GM20000 (cell line): Measurements from ENCODE around the gene ACAA2.

ENCODE experiments used
- DNase-seq: peaks from one replicate; pipeline ENCODE4 v3.0.0; 2012; ENCODE audit warnings: low spot score
- TF ChIP-seq, protein P1 (sequence below): IDR thresholded peaks from 2 replicates; pipeline ENCODE4 v1.5.1; 2012; ENCODE audit warnings: mild to moderate bottlenecking, control low read depth; ENCODE audit errors: extremely low read depth, missing control alignments

Gene ACAA2

DNA sequence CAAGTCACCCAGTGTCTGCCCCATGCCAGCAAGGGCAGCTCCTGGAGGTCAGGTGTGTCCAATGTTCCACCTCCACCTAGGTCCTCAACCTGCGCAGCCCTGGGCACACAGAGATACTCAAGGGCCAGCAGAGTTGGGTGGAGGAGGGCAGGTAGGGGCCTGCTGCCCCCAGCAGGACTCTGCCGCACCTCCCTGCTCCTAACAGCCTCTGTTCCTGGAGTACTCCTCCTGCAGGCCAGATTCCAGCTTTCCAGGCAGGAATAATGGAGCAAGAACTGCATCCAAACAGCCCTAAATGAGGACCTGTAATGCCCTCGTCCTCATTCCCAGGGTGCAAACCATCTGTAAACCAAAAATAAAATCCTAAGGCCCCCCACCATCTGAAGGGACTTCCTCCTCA lies 44.4 kb upstream of the ACAA2 start:
- TF ChIP-seq, protein P1, sequence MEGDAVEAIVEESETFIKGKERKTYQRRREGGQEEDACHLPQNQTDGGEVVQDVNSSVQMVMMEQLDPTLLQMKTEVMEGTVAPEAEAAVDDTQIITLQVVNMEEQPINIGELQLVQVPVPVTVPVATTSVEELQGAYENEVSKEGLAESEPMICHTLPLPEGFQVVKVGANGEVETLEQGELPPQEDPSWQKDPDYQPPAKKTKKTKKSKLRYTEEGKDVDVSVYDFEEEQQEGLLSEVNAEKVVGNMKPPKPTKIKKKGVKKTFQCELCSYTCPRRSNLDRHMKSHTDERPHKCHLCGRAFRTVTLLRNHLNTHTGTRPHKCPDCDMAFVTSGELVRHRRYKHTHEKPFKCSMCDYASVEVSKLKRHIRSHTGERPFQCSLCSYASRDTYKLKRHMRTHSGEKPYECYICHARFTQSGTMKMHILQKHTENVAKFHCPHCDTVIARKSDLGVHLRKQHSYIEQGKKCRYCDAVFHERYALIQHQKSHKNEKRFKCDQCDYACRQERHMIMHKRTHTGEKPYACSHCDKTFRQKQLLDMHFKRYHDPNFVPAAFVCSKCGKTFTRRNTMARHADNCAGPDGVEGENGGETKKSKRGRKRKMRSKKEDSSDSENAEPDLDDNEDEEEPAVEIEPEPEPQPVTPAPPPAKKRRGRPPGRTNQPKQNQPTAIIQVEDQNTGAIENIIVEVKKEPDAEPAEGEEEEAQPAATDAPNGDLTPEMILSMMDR = no peak

DNA sequence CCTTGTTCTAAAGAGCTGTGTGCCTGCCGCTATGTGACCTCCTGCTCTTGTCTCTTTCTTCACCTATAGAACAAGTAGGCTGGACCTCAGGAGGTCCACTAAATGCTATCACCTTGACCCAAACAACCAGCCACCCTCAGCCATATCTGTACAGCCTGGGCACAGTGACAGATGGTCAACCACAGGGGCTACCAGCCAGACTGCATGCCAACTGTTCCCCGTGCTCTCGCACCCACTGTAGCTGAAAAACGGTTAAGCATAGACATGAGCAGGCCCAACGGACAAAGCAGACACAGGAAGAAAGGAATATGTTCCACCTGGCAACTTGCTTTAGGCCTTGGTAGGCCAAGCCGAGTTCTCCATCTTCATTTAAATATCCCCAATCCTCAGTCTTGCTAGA lies 43.2 kb upstream of the ACAA2 start:
- TF ChIP-seq, protein P1 = no peak
- DNase-seq = no peak

More for the DNA sequence above, 44.4 kb upstream of the ACAA2 start:
- DNase-seq = no peak

DNA sequence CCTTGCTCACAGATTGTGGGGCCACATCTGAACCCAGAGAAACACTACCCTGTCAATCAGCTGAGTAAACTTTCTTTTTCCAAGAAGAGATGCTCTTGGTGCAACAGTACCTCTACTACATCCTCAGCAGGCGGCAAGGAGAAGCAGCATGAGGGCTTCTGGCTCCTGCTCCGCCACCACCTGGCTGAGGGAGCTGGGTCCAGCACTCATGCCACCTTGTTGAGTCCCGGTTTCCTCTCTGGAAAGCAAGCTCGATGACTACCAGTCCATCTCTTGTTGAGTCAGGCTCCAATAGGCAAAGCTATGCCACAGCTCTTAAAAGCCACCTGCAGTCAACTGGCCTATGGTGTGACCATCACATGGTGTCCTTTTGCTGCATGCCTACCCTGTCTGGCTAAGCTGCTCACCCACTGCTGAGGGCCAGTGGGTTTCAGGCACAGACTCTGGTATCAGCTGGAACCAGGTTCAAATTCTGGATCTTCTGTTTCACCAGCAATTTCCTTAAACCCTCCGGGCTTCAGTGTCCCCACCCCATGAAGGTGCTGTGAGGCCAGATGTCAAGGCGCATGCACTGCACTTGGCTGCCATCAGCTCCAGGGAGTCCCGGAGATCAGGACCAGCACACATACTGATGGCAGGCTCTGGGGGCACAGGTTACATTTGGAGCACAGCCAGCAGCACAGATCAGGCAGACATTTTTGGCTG lies 42.5 kb upstream of the ACAA2 start:
- TF ChIP-seq, protein P1 = no peak
- DNase-seq = no peak

DNA sequence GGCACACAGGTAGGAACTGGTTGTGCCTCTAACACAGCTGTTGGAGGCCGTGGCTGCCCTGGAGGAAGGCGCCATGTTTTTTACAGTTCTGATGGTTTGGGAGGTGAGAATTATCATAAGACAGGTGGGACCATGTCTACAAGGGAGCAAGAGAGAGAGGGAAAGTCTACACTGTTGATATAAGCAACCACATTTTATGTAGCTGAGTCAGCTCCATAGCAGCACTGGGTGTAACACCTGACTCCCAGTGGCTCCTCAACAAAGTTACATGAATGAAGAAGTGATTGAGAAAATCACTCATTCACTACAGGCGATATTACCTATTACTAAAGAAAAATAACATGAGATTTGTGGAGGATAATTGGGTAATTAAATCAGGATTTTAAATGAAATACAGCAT lies 41.3 kb upstream of the ACAA2 start:
- TF ChIP-seq, protein P1 = no peak
- DNase-seq = no peak

DNA sequence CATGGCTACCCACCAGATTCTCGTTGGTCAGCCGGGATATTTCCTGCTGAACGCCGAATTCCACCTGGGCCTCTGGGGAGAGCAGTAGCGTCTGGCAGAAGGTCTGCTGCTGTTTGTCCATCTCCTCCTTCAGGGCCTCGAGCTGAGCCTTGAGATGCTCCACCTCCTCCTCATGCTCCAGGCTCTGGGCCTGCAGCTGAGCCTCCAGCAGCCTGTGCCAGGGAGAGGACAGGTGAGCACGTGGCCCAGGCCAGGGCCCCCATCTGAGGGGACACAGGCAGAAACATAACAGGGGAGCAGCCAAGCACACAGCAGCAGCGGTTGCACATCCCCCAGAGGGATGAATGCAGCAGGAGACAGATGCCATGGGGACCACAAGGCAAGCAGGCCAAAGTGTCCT lies 40.1 kb upstream of the ACAA2 start:
- TF ChIP-seq, protein P1 = no peak
- no peak for DNase-seq

DNA sequence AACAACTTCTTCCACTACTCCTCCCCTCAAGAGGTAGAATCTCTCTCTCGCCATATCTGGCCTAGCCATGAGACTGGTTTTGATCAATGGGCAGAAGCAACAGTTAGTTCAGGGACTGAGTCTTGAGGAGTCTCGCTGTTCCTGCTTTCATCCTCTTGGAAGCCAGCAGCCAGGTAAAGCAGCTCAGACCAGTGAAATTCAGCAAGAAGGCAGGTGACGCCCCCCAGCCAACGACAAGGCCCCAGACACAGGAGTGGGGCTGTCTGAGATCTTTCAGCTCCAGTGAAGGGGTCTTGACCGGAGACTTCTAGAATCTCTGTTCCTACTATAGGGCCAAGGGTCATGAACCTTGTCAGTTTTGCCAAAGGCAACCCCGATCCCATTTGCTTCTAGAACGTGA lies 39.7 kb upstream of the ACAA2 start:
- TF ChIP-seq, protein P1 = no peak
- DNase-seq = no peak

DNA sequence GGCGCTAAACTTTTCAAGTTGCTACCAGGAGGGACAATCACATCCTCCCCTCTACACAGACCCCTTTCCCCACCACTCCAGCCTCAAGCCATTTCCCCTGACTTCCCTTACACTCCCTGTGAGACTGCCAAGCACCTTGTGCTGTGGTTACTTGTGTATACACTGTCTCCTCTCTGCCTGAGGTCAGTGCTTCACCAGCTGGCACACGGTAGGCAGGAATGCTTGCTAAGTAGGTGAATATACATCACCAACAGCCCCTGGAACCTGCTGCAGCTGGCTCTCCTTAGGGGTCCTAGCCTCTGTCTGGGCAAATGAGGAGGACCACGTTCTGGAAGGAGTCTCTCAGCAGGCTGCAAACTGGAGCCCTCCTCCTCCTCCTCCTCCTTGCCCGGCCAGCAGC lies 38.3 kb upstream of the ACAA2 start:
- DNase-seq = no peak
- TF ChIP-seq, protein P1 = no peak
